ENCODE results near the gene GATAD2A. TPM values are rescaled to one million over a fixed set of nuclear protein-coding genes. Genes with fewer than 3 reads are reported as not detected.

The GATAD2A gene
- total and polyA plus RNA-seq, 2 of the 13 experiments (the other 11 are each of a cell fraction or from before 2014, with no cell fraction given), result 16.8 to 28.6 TPM

DNA sequence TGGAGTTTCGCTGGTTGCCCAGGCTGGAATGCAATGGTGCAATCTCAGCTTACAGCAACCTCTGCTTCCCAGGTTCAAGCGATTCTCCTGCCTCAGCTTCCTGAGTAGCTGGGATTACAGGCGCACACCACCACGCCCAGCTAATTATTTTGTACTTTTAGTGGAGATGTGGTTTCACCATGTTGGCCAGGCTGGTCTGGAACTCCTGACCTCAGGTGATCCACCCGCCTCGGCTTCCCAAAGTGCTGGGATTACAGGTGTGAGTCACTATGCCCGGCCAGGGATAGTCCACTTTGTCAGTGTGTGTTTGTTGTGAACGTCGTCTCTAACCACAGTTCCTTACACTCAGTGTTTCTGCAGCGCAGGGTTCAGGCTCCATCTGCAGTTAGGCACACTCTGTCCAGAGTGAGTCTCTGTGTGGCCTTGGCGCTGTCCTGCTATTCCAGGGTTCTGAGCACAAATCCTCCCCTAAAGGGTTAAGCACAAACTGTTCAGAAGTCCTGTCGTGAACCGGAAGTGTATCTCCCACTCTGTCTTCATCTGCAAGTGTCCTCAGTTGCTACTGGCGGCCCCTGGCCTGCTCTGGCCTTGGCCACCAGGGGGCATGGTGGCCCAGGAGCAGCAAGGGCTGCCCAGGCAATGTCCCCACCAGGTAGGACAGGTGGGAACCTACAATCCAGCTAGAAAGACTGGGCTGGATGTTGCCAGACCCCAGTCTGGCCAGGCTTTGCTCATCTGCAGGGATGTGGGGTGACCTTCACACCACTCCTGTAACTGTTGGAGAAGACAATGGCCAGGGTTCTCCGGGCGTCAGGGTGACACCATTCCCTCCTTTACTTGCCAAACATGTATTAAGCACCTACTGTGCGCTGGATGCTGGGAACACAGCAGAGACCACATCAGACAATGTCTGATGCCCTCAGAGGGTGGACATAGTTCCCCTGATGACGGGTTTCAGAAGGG lies 38.8 kb upstream of the GATAD2A start (continued):
- TF ChIP-seq ZNF678 (CRISPR knock-in tag; IDR thresholded peaks at IDR 0.05) (no peak), FOXA1 (IDR thresholded peaks at IDR 0.05) (no peak), FOXA1 (CRISPR knock-in tag; IDR thresholded peaks at IDR 0.05) (peak; percentile 26; the same call in 1 of the 2 replicates), CREM (IDR thresholded peaks at IDR 0.05) (peak; percentile 53; the same call in 1 of the 2 replicates), CREM (CRISPR knock-in tag; IDR thresholded peaks at IDR 0.05) (no peak), GABPA (IDR thresholded peaks at IDR 0.05; ENCODE audit: low read depth, low read length) (peak; percentile 75), GABPA (CRISPR knock-in tag; IDR thresholded peaks at IDR 0.05; ENCODE audit: low read depth) (peak; percentile 96), ZNF562 (CRISPR knock-in tag; IDR thresholded peaks at IDR 0.05; ENCODE audit: borderline replicate concordance) (no peak), ZBTB7A (CRISPR knock-in tag; IDR thresholded peaks at IDR 0.05) (peak; percentile 85), POLR2A (IDR thresholded peaks at IDR 0.05; ENCODE audit: insufficient read depth in 1 of 2, low read depth in 2 of 2, low read length in 2 of 2) (peak; percentile 20 to 52; a peak in 2 of 4 replicates), TAF1 (CRISPR knock-in tag; IDR thresholded peaks at IDR 0.05) (peak; percentile 65), ZNF780A (CRISPR knock-in tag; IDR thresholded peaks at IDR 0.05) (no peak), ZNF235 (CRISPR knock-in tag; IDR thresholded peaks at IDR 0.05; ENCODE audit: borderline replicate concordance) (no peak), FLYWCH1 (CRISPR knock-in tag; IDR thresholded peaks at IDR 0.05) (no peak), JUND (CRISPR knock-in tag; IDR thresholded peaks at IDR 0.05) (peak; percentile 76), HOXD1 (CRISPR knock-in tag; IDR thresholded peaks at IDR 0.05) (no peak; the same call in 1 of the 2 replicates), ZBTB3 (CRISPR knock-in tag; IDR thresholded peaks at IDR 0.05; ENCODE audit: borderline replicate concordance, low read depth) (no peak), ZNF614 (CRISPR knock-in tag; IDR thresholded peaks at IDR 0.05; ENCODE audit: borderline replicate concordance) (peak; percentile 65; the same call in 1 of the 2 replicates)
- TF ChIP-seq, protein P1, sequence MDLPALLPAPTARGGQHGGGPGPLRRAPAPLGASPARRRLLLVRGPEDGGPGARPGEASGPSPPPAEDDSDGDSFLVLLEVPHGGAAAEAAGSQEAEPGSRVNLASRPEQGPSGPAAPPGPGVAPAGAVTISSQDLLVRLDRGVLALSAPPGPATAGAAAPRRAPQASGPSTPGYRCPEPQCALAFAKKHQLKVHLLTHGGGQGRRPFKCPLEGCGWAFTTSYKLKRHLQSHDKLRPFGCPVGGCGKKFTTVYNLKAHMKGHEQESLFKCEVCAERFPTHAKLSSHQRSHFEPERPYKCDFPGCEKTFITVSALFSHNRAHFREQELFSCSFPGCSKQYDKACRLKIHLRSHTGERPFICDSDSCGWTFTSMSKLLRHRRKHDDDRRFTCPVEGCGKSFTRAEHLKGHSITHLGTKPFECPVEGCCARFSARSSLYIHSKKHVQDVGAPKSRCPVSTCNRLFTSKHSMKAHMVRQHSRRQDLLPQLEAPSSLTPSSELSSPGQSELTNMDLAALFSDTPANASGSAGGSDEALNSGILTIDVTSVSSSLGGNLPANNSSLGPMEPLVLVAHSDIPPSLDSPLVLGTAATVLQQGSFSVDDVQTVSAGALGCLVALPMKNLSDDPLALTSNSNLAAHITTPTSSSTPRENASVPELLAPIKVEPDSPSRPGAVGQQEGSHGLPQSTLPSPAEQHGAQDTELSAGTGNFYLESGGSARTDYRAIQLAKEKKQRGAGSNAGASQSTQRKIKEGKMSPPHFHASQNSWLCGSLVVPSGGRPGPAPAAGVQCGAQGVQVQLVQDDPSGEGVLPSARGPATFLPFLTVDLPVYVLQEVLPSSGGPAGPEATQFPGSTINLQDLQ (CRISPR knock-in tag; IDR thresholded peaks at IDR 0.05), result peak; percentile 59; the same call in 1 of the 2 replicates
- TF ChIP-seq, protein P2, sequence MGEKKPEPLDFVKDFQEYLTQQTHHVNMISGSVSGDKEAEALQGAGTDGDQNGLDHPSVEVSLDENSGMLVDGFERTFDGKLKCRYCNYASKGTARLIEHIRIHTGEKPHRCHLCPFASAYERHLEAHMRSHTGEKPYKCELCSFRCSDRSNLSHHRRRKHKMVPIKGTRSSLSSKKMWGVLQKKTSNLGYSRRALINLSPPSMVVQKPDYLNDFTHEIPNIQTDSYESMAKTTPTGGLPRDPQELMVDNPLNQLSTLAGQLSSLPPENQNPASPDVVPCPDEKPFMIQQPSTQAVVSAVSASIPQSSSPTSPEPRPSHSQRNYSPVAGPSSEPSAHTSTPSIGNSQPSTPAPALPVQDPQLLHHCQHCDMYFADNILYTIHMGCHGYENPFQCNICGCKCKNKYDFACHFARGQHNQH (CRISPR knock-in tag; IDR thresholded peaks at IDR 0.05), result peak; percentile 93
- TF ChIP-seq, protein P3, sequence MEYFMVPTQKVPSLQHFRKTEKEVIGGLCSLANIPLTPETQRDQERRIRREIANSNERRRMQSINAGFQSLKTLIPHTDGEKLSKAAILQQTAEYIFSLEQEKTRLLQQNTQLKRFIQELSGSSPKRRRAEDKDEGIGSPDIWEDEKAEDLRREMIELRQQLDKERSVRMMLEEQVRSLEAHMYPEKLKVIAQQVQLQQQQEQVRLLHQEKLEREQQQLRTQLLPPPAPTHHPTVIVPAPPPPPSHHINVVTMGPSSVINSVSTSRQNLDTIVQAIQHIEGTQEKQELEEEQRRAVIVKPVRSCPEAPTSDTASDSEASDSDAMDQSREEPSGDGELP (IDR thresholded peaks at IDR 0.05; ENCODE audit: borderline replicate concordance, low read depth), result peak; percentile 64; the same call in 1 of the 2 replicates
- TF ChIP-seq, protein P4, sequence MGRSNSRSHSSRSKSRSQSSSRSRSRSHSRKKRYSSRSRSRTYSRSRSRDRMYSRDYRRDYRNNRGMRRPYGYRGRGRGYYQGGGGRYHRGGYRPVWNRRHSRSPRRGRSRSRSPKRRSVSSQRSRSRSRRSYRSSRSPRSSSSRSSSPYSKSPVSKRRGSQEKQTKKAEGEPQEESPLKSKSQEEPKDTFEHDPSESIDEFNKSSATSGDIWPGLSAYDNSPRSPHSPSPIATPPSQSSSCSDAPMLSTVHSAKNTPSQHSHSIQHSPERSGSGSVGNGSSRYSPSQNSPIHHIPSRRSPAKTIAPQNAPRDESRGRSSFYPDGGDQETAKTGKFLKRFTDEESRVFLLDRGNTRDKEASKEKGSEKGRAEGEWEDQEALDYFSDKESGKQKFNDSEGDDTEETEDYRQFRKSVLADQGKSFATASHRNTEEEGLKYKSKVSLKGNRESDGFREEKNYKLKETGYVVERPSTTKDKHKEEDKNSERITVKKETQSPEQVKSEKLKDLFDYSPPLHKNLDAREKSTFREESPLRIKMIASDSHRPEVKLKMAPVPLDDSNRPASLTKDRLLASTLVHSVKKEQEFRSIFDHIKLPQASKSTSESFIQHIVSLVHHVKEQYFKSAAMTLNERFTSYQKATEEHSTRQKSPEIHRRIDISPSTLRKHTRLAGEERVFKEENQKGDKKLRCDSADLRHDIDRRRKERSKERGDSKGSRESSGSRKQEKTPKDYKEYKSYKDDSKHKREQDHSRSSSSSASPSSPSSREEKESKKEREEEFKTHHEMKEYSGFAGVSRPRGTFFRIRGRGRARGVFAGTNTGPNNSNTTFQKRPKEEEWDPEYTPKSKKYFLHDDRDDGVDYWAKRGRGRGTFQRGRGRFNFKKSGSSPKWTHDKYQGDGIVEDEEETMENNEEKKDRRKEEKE (IDR thresholded peaks at IDR 0.05), result no peak
